Epithelial cell of proximal tubule (primary cell): Measurements from ENCODE around the gene FAM168A. TPM values are rescaled to one million over a fixed set of nuclear protein-coding genes. Genes with fewer than 3 reads are reported as not detected.

Experiments
- DNase-seq: peaks from one replicate; pipeline ENCODE4 v3.0.0-alpha.2; 2011; ENCODE audit warnings: low read depth
- H3K4me3 ChIP-seq: 2 replicates; pipeline ENCODE4 v1.5.1; 2011; ENCODE audit warnings: low read depth, mild to moderate bottlenecking, low read length
- CTCF ChIP-seq: conservative IDR thresholded peaks from 2 replicates; pipeline ENCODE4 v1.5.1; 2012; ENCODE audit warnings: low read depth, mild to moderate bottlenecking, low read length
- total RNA-seq: library from RNA; depleted of rRNA; stranded (reverse); fragments of >200 nt; gene quantifications from 2 replicates; pipeline ENCODE4 v1.2.3, GENCODE V29; 2015

The FAM168A gene
- total RNA-seq, 1 donor from 2014 or later, result 10.0 TPM

- H3K4me3 ChIP-seq, result no peak overlapping the region
- TF ChIP-seq CTCF, result no peak
- DNase-seq, result no peak
Measured at GRCh38 chr11:73559743-73560142, 38.2 kb downstream of the FAM168A start.

DNA sequence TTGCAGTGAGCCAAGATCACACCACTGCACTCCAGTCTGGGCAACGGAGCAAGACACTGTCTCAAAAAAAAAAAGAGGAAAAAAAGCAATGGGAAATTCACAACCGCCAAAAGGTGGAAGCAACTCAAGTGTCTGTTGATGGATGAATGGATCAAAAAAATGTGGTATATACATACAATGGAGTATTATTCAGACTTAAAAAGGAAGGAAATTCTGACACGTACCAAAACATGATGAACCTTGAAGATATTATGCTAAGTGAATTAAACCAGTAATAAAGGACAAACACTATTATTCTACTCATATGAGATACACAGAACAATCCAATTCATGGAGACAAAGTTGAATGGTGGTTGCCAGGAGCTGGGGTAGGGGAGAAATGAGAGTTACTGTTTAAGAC lies 40.9 kb downstream of the FAM168A start:
- TF ChIP-seq CTCF, result no peak
- H3K4me3 ChIP-seq, result no peak overlapping the region
- DNase-seq, result no peak

DNA sequence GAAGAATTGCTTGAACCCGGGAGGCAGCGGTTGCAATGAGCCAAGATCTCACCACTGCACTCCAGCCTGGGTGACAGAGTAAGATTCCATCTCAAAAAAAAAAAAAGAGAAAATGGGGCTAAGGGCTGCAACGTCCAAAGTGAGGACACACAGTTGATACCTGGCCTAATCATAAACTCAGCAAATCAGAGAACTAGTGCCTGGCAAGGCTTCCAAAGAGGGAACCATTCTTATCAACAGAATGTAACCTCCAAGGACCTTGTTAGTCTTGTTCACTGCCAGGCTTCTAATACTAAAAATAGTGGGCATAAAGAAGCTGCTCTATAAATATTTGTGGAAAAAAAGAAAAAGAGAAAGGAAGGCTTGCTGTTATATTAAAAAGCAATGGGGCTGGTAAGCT lies 42.3 kb downstream of the FAM168A start:
- DNase-seq, result no peak
- no peak overlapping the region for H3K4me3 ChIP-seq
- no peak for TF ChIP-seq CTCF

- TF ChIP-seq CTCF, result no peak
- DNase-seq, result no peak
- H3K4me3 ChIP-seq, result no peak overlapping the region
Measured at GRCh38 chr11:73554671-73555320, 43.1 kb downstream of the FAM168A start.

DNA sequence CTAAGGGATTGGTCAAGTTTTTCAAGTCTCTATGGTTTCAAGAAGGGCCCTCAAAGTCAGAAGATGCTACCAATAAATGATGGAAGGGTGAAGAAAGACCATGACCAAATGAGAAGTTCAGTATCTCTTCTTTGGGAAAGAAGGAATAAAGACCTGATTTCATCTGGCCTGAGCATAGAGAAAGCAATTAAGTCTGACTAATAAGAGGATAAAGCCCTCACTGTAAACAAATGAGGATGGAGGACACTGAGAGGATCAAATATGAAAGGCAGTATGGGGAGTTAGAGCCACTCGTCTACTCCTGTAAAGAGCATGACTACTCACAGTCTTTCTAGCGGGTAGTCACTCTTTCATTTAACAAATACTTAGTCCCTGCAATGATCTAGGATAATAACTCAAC lies 44.6 kb downstream of the FAM168A start:
- DNase-seq, result no peak
- TF ChIP-seq CTCF, result no peak

DNA sequence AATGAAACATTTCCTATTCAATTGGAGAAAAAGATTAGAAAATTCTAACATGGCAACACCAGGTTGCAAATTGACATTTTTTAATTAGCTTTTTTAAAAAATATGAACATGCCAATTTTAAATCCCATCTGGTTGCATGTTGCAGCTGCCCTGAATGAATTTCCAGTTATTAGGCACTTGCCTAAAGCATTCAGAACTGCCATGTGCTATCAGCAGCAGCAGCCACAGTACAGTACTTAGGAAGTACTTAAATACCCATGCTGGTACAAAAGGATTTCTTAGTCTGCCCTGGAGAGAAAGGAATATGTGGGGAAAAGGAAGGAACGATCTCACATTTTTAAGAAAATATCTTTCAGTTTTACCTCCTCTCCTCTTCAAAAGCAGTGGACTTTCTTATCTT lies 46.2 kb downstream of the FAM168A start:
- no peak overlapping the region for H3K4me3 ChIP-seq
- no peak for DNase-seq
- TF ChIP-seq CTCF, result no peak

More for the DNA sequence above, 44.6 kb downstream of the FAM168A start:
- H3K4me3 ChIP-seq, result no peak overlapping the region

DNA sequence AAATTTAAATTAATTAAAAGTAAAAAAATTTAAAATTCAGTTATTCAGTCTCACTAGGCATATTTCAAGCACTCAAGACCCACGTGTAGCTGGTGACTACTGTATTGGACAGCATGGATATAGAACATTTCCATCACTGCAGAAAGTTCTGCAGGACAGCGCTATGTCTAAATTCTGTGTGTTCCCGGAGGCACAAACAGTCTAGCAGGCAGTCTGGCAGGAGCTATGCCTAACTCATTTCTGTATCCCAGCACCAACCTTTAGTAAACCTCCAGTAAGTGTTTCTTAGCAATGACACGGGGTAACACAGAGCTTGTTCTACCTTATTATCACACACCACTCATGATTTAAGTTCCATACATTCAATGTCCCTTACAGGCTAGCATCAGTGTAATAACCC lies 48.5 kb downstream of the FAM168A start:
- H3K4me3 ChIP-seq, result no peak overlapping the region
- no peak for TF ChIP-seq CTCF
- DNase-seq, result no peak
